Measurements from ENCODE around the gene ASNSD1. TPM values are rescaled to one million over a fixed set of nuclear protein-coding genes. Genes with fewer than 3 reads are reported as not detected.
"Not testable (repeated sequence)": the region's sequence is repeated elsewhere in the genome, so short reads cannot be mapped to it uniquely, and the experiment has no call there.

Gene ASNSD1
- total and polyA plus RNA-seq, 2 of the 13 experiments (the other 11 are each of a cell fraction or from before 2014, with no cell fraction given) = 35.1 to 96.6 TPM

GRCh38 chr2:189663319-189663718, 2.1 kb downstream of the ASNSD1 start:
- FAIRE-seq; H3K27ac ChIP-seq (ENCODE audit: extremely low read length, insufficient read depth, low read length); H3K9me3 ChIP-seq (ENCODE audit: low read length); intact Hi-C loops (cut with micrococcal nuclease; ENCODE audit: unreplicated experiment); H3K9ac ChIP-seq (ENCODE audit: insufficient read depth, low read depth, low read length); ATAC-seq; BruUV-seq (replicated peaks); DNase-seq (ENCODE audit: low spot score); H2AFZ ChIP-seq (ENCODE audit: low read length); H3K4me3 ChIP-seq (replicated peaks in 1 of 3; ENCODE audit: insufficient read depth in 1 of 3, low read depth in 2 of 3, low read length in 3 of 3); H3K27me3 ChIP-seq (ENCODE audit: control insufficient read depth in 1 of 2, insufficient read depth in 2 of 2, low read length in 2 of 2); H4K20me1 ChIP-seq (ENCODE audit: insufficient read depth, low read length): not testable (repeated sequence)
- WGBS (ENCODE audit: low lambda C conversion rate) = 98% methylated on average over 12 of the region's 12 CpGs
- ChIA-PET POLR2A (interaction anchor here (1.1 to 3.3 kb wide), 2 partner anchors 12 to 99 kb away, joined by 3 to 25 read pairs; partner anchors contain the start of genes ANKAR and OSGEPL1), CTCF (ENCODE audit: low intra/inter-chr PET ratio, low total read pairs) (interaction anchor here (3.8 kb wide), 1 partner anchor 35 kb away, joined by 64 read pairs; no protein-coding TSS in a partner anchor)
- TF ChIP-seq, protein P1, sequence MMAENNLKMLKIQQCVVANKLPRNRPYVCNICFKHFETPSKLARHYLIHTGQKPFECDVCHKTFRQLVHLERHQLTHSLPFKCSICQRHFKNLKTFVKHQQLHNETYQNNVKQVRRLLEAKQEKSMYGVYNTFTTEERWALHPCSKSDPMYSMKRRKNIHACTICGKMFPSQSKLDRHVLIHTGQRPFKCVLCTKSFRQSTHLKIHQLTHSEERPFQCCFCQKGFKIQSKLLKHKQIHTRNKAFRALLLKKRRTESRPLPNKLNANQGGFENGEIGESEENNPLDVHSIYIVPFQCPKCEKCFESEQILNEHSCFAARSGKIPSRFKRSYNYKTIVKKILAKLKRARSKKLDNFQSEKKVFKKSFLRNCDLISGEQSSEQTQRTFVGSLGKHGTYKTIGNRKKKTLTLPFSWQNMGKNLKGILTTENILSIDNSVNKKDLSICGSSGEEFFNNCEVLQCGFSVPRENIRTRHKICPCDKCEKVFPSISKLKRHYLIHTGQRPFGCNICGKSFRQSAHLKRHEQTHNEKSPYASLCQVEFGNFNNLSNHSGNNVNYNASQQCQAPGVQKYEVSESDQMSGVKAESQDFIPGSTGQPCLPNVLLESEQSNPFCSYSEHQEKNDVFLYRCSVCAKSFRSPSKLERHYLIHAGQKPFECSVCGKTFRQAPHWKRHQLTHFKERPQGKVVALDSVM (CRISPR knock-in tag; IDR thresholded peaks at IDR 0.05) = 0 out of 2 replicates have a peak, but pooled peaks have one; percentile 13
- Histone ChIP-seq H3K4me2 (ENCODE audit: low read depth, low read length) (peak overlapping the region; percentile 39; the same call in 1 of the 2 replicates), H3K4me1 (ENCODE audit: insufficient read depth, low read length) (peaks cover 48% of the 10 kb centered on the region), H3K36me3 (replicated peaks in 1 of 2; ENCODE audit: control insufficient read depth in 1 of 2, insufficient read depth in 2 of 2, low read length in 2 of 2) (peaks cover 5 to 27% of the 10 kb centered on the region in 2 experiments), H3K79me2 (ENCODE audit: insufficient read depth, low read length) (peaks cover 36% of the 10 kb centered on the region)
- in situ Hi-C loops (cut with HindIII; ENCODE audit: extremely low pct_ligation_motif_present, low pct_unique_long_range_greater_than_20kb) = loop anchor here (25.0 kb wide), 1 partner anchor 399 kb away; the partner anchor contains the start of gene MSTN

- H3K4me2 ChIP-seq (ENCODE audit: low read depth, low read length) = no peak overlapping the region
- no peaks in the 10 kb centered on the region; a peak in 1 of 5 replicates for H3K27me3 ChIP-seq (ENCODE audit: control insufficient read depth in 1 of 2, insufficient read depth in 2 of 2, low read length in 2 of 2)
- 90% methylated on average over 5 of the region's 5 CpGs for WGBS (ENCODE audit: low lambda C conversion rate)
- peaks cover 10 to 47% of the 10 kb centered on the region in 2 experiments for H3K36me3 ChIP-seq (replicated peaks in 1 of 2; ENCODE audit: control insufficient read depth in 1 of 2, insufficient read depth in 2 of 2, low read length in 2 of 2)
- no peak overlapping the region for H2AFZ ChIP-seq (ENCODE audit: low read length)
- H4K20me1 ChIP-seq (ENCODE audit: insufficient read depth, low read length) = no peaks in the 10 kb centered on the region
- BruUV-seq (replicated peaks) = no TSS peak
- peaks cover 3% of the 10 kb centered on the region for H3K79me2 ChIP-seq (ENCODE audit: insufficient read depth, low read length)
- FAIRE-seq (no peak), ATAC-seq (no peak), DNase-seq (ENCODE audit: low spot score) (peak; percentile 35)
- no peak overlapping the region for H3K9ac ChIP-seq (ENCODE audit: insufficient read depth, low read depth, low read length)
- in situ Hi-C loops (cut with HindIII; ENCODE audit: extremely low pct_ligation_motif_present, low pct_unique_long_range_greater_than_20kb) (loop anchor here (25.0 kb wide), 1 partner anchor 392 kb away; the partner anchor contains the start of gene MSTN), intact Hi-C loops (cut with micrococcal nuclease; ENCODE audit: unreplicated experiment) (no loop called here)
- H3K9me3 ChIP-seq (ENCODE audit: low read length) = no peaks in the 10 kb centered on the region
- CTCF ChIA-PET (ENCODE audit: low intra/inter-chr PET ratio, low total read pairs) = no interaction called here
- no peak overlapping the region for H3K4me3 ChIP-seq (replicated peaks in 1 of 3; ENCODE audit: insufficient read depth in 1 of 3, low read depth in 2 of 3, low read length in 3 of 3)
- POLR2A ChIA-PET = interaction anchor here (0.8 kb wide), 1 partner anchor 9 kb away, joined by 3 read pairs; the partner anchor contains the start of gene ASNSD1
- H3K4me1 ChIP-seq (ENCODE audit: insufficient read depth, low read length) = peaks cover 17% of the 10 kb centered on the region; the same call in 1 of the 2 replicates
- H3K27ac ChIP-seq (ENCODE audit: extremely low read length, insufficient read depth, low read length) = no peak overlapping the region
- TF ChIP-seq NR2F6 (IDR thresholded peaks at IDR 0.05) (no peak), NR2F6 (CRISPR knock-in tag; IDR thresholded peaks at IDR 0.05) (no peak), HNF4A (CRISPR knock-in tag; IDR thresholded peaks at IDR 0.05) (peak; percentile 14; the same call in 1 of the 2 replicates), ZNF460 (CRISPR knock-in tag; IDR thresholded peaks at IDR 0.05; ENCODE audit: borderline replicate concordance) (peak; percentile 69), ZNF589 (CRISPR knock-in tag; conservative IDR thresholded peaks at IDR 0.05) (no peak), FOXK2 (IDR thresholded peaks at IDR 0.05) (no peak), THAP11 (CRISPR knock-in tag; IDR thresholded peaks at IDR 0.05) (no peak), RXRA (CRISPR knock-in tag; IDR thresholded peaks at IDR 0.05) (peak; percentile 46; the same call in 1 of the 2 replicates), ARNTL (CRISPR knock-in tag; IDR thresholded peaks at IDR 0.05) (no peak), AHR (CRISPR knock-in tag; IDR thresholded peaks at IDR 0.05) (no peak), CEBPB (IDR thresholded peaks at IDR 0.05; ENCODE audit: borderline replicate concordance, low read depth, low read length) (peak; percentile 12; the same call in 1 of the 2 replicates), SAP130 (CRISPR knock-in tag; IDR thresholded peaks at IDR 0.05; ENCODE audit: low read depth) (no peak), CBX2 (IDR thresholded peaks at IDR 0.05; ENCODE audit: low read depth, low read length) (no peak), CBX2 (CRISPR knock-in tag; IDR thresholded peaks at IDR 0.05; ENCODE audit: low read depth) (no peak), MTF1 (CRISPR knock-in tag; IDR thresholded peaks at IDR 0.05) (no peak), ZNF350 (CRISPR knock-in tag; IDR thresholded peaks at IDR 0.05; ENCODE audit: borderline replicate concordance, low read depth) (no peak), NFIC (IDR thresholded peaks at IDR 0.05; ENCODE audit: low read length) (no peak)
- TF ChIP-seq, protein P2, sequence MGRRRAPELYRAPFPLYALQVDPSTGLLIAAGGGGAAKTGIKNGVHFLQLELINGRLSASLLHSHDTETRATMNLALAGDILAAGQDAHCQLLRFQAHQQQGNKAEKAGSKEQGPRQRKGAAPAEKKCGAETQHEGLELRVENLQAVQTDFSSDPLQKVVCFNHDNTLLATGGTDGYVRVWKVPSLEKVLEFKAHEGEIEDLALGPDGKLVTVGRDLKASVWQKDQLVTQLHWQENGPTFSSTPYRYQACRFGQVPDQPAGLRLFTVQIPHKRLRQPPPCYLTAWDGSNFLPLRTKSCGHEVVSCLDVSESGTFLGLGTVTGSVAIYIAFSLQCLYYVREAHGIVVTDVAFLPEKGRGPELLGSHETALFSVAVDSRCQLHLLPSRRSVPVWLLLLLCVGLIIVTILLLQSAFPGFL (CRISPR knock-in tag; IDR thresholded peaks at IDR 0.05) = no peak
Measured at GRCh38 chr2:189669913-189670312, 8.7 kb downstream of the ASNSD1 start.

Data from HepG2 (cell line).